Vagina (tissue), 2 donors: ENCODE measurements around the gene MCAM. TPM values are rescaled to one million over a fixed set of nuclear protein-coding genes. Genes with fewer than 3 reads are reported as not detected.

Experiments used
- DNase-seq, 2 donors: peaks; one replicate each; pipeline ENCODE4 v3.0.0-alpha.2; 2017; ENCODE audit errors: extremely low spot score in 2 of 2
- H3K27ac ChIP-seq: fragments of 200-600 bp; sonication (generic); one replicate; pipeline ENCODE4 v1.5.1; 2019
- H3K27me3 ChIP-seq: fragments of 200-600 bp; sonication (generic); one replicate; pipeline ENCODE4 v1.5.1; 2019
- H3K36me3 ChIP-seq, 2 donors: fragments of 200-600 bp; sonication (generic); one replicate each; pipeline ENCODE4 v1.5.1; 2017 to 2019
- H3K4me1 ChIP-seq: fragments of 200-600 bp; sonication (generic); one replicate; pipeline ENCODE4 v1.5.1; 2019
- H3K4me3 ChIP-seq, 2 donors: fragments of 200-600 bp; sonication (generic); 1 replicate in 1 of 2; 2 replicates in 1 of 2; pipeline ENCODE4 v1.5.1; 2016 to 2019
- H3K9me3 ChIP-seq: fragments of 200-600 bp; sonication (generic); one replicate; pipeline ENCODE4 v1.5.1; 2019
- CTCF ChIP-seq, 3 experiments: fragments of 450-650 bp in 2 of 3; fragments of 200-600 bp in 1 of 3; sonication (generic) in 1 of 3; IDR thresholded peaks; one replicate each; pipeline ENCODE4 v1.5.1; 2017 to 2019; ENCODE audit warnings: antibody characterized with exemption in 3 of 3, mild to moderate bottlenecking in 2 of 3, moderate library complexity in 2 of 3
- POLR2A ChIP-seq, 2 donors: fragments of 450-650 bp; IDR thresholded peaks; one replicate each; pipeline ENCODE4 v1.6.1; 2017; ENCODE audit warnings: antibody characterized with exemption in 2 of 2, mild to moderate bottlenecking in 2 of 2, moderate library complexity in 2 of 2
- POLR2AphosphoS5 ChIP-seq, 2 donors: sonication (generic); formaldehyde crosslinking; IDR thresholded peaks; one replicate each; pipeline ENCODE4 v1.9.0; 2017; ENCODE audit warnings: antibody characterized with exemption in 2 of 2, mild to moderate bottlenecking in 2 of 2, low read depth in 1 of 2; ENCODE audit not compliant: insufficient read depth in 1 of 2
- intact Hi-C: fragments of 100-400 bp; cut with DNase I; formaldehyde crosslinking; loops from one replicate; pipeline ENCODE4 v1.15.1; 2023
- total RNA-seq: library from RNA; depleted of rRNA; stranded (reverse); fragments of >200 nt; gene quantifications from one replicate; pipeline ENCODE4 v1.2.3, GENCODE V29; 2016

The MCAM gene
- 295 TPM for total RNA-seq

- H3K27me3 ChIP-seq = no peaks in the 10 kb centered on the region
- TF ChIP-seq CTCF (IDR thresholded peaks at IDR 0.05) (no peak), POLR2AphosphoS5 (IDR thresholded peaks at IDR 0.05; ENCODE audit: insufficient read depth in 1 of 2, low read depth in 1 of 2) (peak in 1 of 2 donors; percentile 68), POLR2A (IDR thresholded peaks at IDR 0.05) (no peak)
- intact Hi-C loops = loop anchor here (5.0 kb wide), 1 partner anchor 110 kb away; the partner anchor contains the start of gene CBL
- peak within 1 kb of the TSS; percentile 88 for H3K27ac ChIP-seq
- H3K4me3 ChIP-seq = peak within 1 kb of the TSS; percentile 57 to 75
- H3K9me3 ChIP-seq = no peaks in the 10 kb centered on the region
- no peaks in the 10 kb centered on the region for H3K36me3 ChIP-seq
- DNase-seq = no peak
- H3K4me1 ChIP-seq = peaks cover 69% of the 10 kb centered on the region
Measured at GRCh38 chr11:119316729-119317591, at the start of gene MCAM. Gene MCAM, minus strand, starts transcription at chr11:119317130. Its CDS starts 29 bp downstream, at chr11:119317101.

DNA sequence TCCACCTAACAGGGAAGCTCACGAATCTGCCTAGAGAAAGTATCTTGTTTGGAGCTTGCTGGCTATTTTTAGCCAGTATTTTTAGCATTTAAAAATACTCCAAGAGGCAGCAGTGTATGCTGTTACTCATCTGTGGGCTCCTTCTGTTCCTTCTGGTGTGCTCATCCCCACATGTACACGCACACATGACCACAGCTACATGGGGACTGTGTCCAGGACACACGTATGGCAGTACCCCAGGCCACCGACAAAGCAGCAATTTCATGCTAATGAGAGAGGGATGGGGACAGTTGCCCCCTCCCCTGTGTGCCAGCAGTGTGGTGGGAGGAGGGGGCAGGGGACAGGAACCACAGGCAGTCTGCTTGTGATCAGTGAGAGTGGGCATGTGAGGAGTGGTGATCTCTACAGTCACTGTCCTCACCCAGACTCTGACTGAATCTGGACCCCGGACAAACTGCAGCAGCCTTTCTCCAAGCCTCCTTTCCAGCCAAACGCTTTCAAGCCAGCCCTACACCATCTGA lies 48.2 kb upstream of the MCAM start:
- H3K27ac ChIP-seq = peak overlapping the region; percentile 79
- H3K4me3 ChIP-seq = no peak overlapping the region
- no peak for DNase-seq
- intact Hi-C loops = no loop called here
- no peaks in the 10 kb centered on the region for H3K36me3 ChIP-seq
- no peaks in the 10 kb centered on the region for H3K9me3 ChIP-seq
- H3K27me3 ChIP-seq = no peaks in the 10 kb centered on the region
- TF ChIP-seq CTCF (IDR thresholded peaks at IDR 0.05) (no peak), POLR2AphosphoS5 (IDR thresholded peaks at IDR 0.05; ENCODE audit: insufficient read depth in 1 of 2, low read depth in 1 of 2) (peak in 1 of 2 donors; percentile 20), POLR2A (IDR thresholded peaks at IDR 0.05) (no peak)
- peaks cover 68% of the 10 kb centered on the region for H3K4me1 ChIP-seq

- no peaks in the 10 kb centered on the region for H3K36me3 ChIP-seq
- TF ChIP-seq POLR2A (IDR thresholded peaks at IDR 0.05) (peak in 1 of 2 donors; percentile 41), CTCF (IDR thresholded peaks at IDR 0.05) (no peak), POLR2AphosphoS5 (IDR thresholded peaks at IDR 0.05; ENCODE audit: insufficient read depth in 1 of 2, low read depth in 1 of 2) (no peak)
- peaks cover 57% of the 10 kb centered on the region for H3K4me1 ChIP-seq
- intact Hi-C loops = no loop called here
- no peaks in the 10 kb centered on the region for H3K9me3 ChIP-seq
- H3K4me3 ChIP-seq = peak overlapping the region; percentile 41 to 67
- no peak for DNase-seq
- H3K27me3 ChIP-seq = no peaks in the 10 kb centered on the region
- H3K27ac ChIP-seq = peak overlapping the region; percentile 79
Measured at GRCh38 chr11:119363851-119364590, 47.1 kb upstream of the MCAM start.

DNA sequence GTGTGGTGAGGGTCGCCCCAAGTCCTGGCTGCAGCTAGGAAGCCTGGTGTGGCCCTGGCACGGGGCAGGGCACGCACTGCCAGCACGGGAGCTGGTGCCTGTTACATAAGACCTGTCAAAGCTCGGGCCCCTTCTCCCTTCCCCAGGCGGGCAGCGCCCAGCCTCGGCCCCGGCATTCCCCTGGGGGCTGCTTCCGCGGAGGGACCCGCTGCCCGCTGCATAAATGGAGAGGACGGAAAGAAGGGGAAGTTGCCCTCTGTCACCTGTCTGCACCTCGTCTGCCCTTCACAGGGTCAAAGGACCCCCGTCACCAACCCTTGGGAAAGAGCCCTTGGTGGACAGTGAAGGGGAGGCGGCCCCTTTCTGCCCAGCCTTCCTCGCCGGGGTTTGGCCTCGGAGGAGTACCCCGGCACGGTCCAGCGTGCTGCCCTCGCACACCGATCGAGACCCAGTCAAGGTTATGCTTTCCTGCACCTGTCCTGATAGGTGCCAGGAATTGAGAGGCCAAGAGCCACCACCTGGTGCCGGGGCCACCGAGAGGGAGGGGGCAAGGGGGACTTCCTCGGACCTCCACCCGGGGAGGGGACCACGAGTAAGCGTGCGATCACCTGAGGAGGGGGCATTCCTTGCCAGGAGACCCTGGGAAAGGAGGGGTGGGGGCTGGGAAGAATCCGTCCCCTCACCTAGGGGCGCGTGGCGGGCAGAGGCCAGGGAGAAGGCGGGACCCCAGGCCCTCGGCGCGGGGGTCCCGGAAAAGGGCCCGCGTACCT lies 46.3 kb upstream of the MCAM start:
- no peak for DNase-seq
- TF ChIP-seq POLR2AphosphoS5 (IDR thresholded peaks at IDR 0.05; ENCODE audit: insufficient read depth in 1 of 2, low read depth in 1 of 2) (no peak), POLR2A (IDR thresholded peaks at IDR 0.05) (no peak), CTCF (IDR thresholded peaks at IDR 0.05) (no peak)
- Histone ChIP-seq H3K9me3 (no peaks in the 10 kb centered on the region), H3K4me3 (peak overlapping the region; percentile 41 to 67), H3K27ac (peak overlapping the region; percentile 79), H3K27me3 (no peaks in the 10 kb centered on the region), H3K36me3 (no peaks in the 10 kb centered on the region), H3K4me1 (peaks cover 50% of the 10 kb centered on the region)
- intact Hi-C loops = no loop called here
